Fibroblast of peridontal ligament (primary cell): ENCODE measurements around the gene ST8SIA6.
A peak's percentile ranks its signal among the peaks of the same experiment; 100 is the strongest.
"Not testable (repeated sequence)": the region's sequence is repeated elsewhere in the genome, so short reads cannot be mapped to it uniquely, and the experiment has no call there.

ENCODE experiments used
- DNase-seq: peaks from one replicate; pipeline ENCODE4 v3.0.0-alpha.2; 2010; ENCODE audit errors: extremely low read depth

Gene ST8SIA6

GRCh38 chr10:17454161-17455014, at the start of gene ST8SIA6:
Gene ST8SIA6, minus strand, starts transcription at chr10:17454595. Its CDS starts 340 bp downstream, at chr10:17454255.
- DNase-seq, result peak; percentile 25

- no peak for DNase-seq
Measured at GRCh38 chr10:17503795-17504194, 49.4 kb upstream of the ST8SIA6 start.

GRCh38 chr10:17502814-17503213, 48.4 kb upstream of the ST8SIA6 start:
- DNase-seq, result no peak

- not testable (repeated sequence) for DNase-seq
Measured at GRCh38 chr10:17499014-17499413, 44.6 kb upstream of the ST8SIA6 start.

- no peak for DNase-seq
Measured at GRCh38 chr10:17497446-17498030, 43.1 kb upstream of the ST8SIA6 start.

- no peak for DNase-seq
Measured at GRCh38 chr10:17494626-17495260, 40.3 kb upstream of the ST8SIA6 start.

GRCh38 chr10:17488848-17489247, 34.5 kb upstream of the ST8SIA6 start:
- no peak for DNase-seq

- no peak for DNase-seq
Measured at GRCh38 chr10:17483079-17483478, 28.7 kb upstream of the ST8SIA6 start.

- no peak for DNase-seq
Measured at GRCh38 chr10:17479822-17480221, 25.4 kb upstream of the ST8SIA6 start.

- no peak for DNase-seq
Measured at GRCh38 chr10:17479015-17479615, 24.7 kb upstream of the ST8SIA6 start.

- no peak for DNase-seq
Measured at GRCh38 chr10:17476073-17476472, 21.7 kb upstream of the ST8SIA6 start.

GRCh38 chr10:17475661-17476060, 21.3 kb upstream of the ST8SIA6 start:
- no peak for DNase-seq

GRCh38 chr10:17474595-17475323, 20.4 kb upstream of the ST8SIA6 start:
- DNase-seq, result peak; percentile 47

- no peak for DNase-seq
Measured at GRCh38 chr10:17473228-17473950, 19.0 kb upstream of the ST8SIA6 start.

- no peak for DNase-seq
Measured at GRCh38 chr10:17472481-17473227, 18.3 kb upstream of the ST8SIA6 start.

GRCh38 chr10:17470246-17470645, 15.9 kb upstream of the ST8SIA6 start:
- no peak for DNase-seq

GRCh38 chr10:17465328-17466125, 11.1 kb upstream of the ST8SIA6 start:
- DNase-seq, result no peak

GRCh38 chr10:17464545-17464944, 10.2 kb upstream of the ST8SIA6 start:
- no peak for DNase-seq

- no peak for DNase-seq
Measured at GRCh38 chr10:17460756-17461155, 6.4 kb upstream of the ST8SIA6 start.
